ENCODE results near the gene FRY. TPM values are rescaled to one million over a fixed set of nuclear protein-coding genes. Genes with fewer than 3 reads are reported as not detected.
A peak's percentile ranks its signal among the peaks of the same experiment; 100 is the strongest.

FRY gene
- total RNA-seq, 2 donors from 2014 or later, result 32.0 to 45.4 TPM

DNA sequence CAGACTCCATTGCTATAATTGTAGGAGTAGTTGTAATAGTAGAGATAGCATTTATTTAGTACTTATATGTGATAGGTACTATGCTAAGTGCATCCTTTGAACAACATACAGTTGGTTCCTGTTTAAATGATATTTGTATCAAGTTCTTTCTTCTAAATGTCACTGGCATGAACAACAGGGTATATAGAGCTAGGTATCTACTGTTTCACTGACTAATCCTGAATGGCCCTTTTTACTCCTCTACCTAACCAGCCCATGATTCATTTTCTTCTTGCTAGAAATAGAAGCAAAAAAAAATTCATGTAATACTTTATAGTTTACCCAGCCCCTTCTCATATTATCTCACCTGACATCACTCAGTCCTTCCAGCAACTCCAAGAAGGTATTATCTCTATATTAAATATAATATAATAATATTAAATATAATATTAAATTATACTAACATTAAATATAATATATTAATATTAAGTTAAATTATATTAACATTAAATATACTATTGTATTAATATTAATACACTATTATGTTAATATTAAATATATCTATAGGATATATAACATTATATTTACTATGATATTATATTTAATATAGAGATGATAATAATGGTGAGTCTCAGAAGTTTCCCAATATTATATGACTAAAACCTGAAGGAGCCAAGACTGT is 74.2 kb downstream of the FRY start:
- no peak for ATAC-seq
- Histone ChIP-seq H3K9me3 (no peaks in the 10 kb centered on the region), H3K36me3 (replicated peaks in 1 of 2; ENCODE audit: insufficient read depth in 1 of 2, low read depth in 2 of 2) (no peaks in the 10 kb centered on the region), H3K27me3 (no peaks in the 10 kb centered on the region), H3K27ac (no peak overlapping the region), H3K4me1 (no peaks in the 10 kb centered on the region), H3K4me3 (no peak overlapping the region)
- TF ChIP-seq POLR2A (IDR thresholded peaks at IDR 0.05), result no peak
- DNase-seq, result no peak
- intact Hi-C loops (cut with DNase I), result no loop called here

DNA sequence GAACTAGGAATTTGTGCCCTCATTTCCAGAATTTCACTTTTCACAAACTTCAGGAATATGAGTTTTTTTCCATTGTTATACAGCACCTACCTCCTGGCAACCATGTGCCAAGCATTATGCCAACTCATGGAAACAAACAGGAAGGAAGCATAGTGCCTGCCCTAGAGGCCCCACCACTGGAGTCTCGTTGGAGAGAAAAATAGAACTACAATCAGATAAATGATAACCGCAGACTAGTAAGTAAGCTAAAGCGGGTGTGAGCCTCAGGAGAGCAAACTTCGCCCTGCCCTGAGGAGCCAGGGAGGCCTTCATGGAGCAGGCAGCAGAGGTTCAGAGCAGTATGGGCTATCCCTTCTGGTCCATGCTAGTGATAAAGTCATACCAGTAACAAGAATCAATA is 75.9 kb downstream of the FRY start:
- Histone ChIP-seq H3K27me3 (no peaks in the 10 kb centered on the region), H3K4me1 (no peaks in the 10 kb centered on the region), H3K9me3 (no peaks in the 10 kb centered on the region), H3K4me3 (no peak overlapping the region), H3K27ac (no peak overlapping the region), H3K36me3 (replicated peaks in 1 of 2; ENCODE audit: insufficient read depth in 1 of 2, low read depth in 2 of 2) (no peaks in the 10 kb centered on the region)
- intact Hi-C loops (cut with DNase I), result no loop called here
- WGBS, 2 donors, result 63 to 73% methylated on average over 4 of the region's 4 CpGs
- TF ChIP-seq POLR2A (IDR thresholded peaks at IDR 0.05), result no peak
- TF ChIP-seq, protein P1, sequence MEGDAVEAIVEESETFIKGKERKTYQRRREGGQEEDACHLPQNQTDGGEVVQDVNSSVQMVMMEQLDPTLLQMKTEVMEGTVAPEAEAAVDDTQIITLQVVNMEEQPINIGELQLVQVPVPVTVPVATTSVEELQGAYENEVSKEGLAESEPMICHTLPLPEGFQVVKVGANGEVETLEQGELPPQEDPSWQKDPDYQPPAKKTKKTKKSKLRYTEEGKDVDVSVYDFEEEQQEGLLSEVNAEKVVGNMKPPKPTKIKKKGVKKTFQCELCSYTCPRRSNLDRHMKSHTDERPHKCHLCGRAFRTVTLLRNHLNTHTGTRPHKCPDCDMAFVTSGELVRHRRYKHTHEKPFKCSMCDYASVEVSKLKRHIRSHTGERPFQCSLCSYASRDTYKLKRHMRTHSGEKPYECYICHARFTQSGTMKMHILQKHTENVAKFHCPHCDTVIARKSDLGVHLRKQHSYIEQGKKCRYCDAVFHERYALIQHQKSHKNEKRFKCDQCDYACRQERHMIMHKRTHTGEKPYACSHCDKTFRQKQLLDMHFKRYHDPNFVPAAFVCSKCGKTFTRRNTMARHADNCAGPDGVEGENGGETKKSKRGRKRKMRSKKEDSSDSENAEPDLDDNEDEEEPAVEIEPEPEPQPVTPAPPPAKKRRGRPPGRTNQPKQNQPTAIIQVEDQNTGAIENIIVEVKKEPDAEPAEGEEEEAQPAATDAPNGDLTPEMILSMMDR (IDR thresholded peaks at IDR 0.05), result no peak
- no peak for DNase-seq
- ATAC-seq, result no peak

DNA sequence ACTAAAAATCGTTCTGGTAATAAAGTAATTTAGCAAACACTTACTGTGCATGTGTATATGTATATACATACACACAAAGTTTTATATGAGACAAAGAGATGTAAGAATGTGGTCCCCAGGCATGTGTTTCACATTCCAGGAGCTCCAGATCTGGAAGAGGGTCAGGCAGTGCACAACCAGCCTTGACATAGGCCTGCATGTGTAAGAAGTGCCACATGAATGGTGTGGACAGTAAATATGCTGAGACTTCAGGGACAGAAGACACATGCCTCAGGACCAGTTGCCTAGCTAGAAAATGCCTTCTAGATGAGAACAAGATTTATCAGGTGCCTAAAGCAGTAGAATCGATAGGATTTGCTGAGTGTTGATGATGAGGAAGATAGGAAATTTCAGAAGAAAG is 76.4 kb downstream of the FRY start:
- ATAC-seq (no peak), DNase-seq (no peak)
- no peak for TF ChIP-seq POLR2A (IDR thresholded peaks at IDR 0.05)
- TF ChIP-seq, protein P1 (IDR thresholded peaks at IDR 0.05), result no peak
- WGBS, 2 donors, result 72 to 78% methylated on average over 2 of the region's 2 CpGs
- Histone ChIP-seq H3K27me3 (no peaks in the 10 kb centered on the region), H3K4me1 (no peaks in the 10 kb centered on the region), H3K4me3 (no peak overlapping the region), H3K9me3 (no peaks in the 10 kb centered on the region), H3K36me3 (replicated peaks in 1 of 2; ENCODE audit: insufficient read depth in 1 of 2, low read depth in 2 of 2) (no peaks in the 10 kb centered on the region), H3K27ac (no peak overlapping the region)
- intact Hi-C loops (cut with DNase I), result no loop called here

DNA sequence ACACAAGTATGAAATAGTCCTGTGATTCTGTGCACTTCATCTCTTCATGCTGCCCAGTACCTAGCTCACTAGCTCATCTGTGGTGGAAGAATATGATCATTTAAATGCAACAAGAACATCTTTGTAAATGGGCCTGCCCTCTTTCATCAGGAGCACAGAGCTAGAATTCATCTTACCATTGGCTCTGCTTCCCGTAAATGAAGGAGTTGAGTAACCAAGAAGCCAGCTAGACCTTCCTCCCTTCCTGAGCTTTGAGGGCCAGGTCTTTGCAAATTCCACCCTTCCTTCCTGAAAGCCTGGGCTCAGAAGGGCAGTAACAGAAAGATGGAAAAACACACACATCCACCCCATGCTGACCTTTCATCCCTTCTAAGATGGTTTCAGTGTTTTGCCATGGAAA is 82.0 kb downstream of the FRY start:
- H3K4me3 ChIP-seq, result no peak overlapping the region
- no peak for ATAC-seq
- no peak overlapping the region for H3K27ac ChIP-seq
- no peaks in the 10 kb centered on the region for H3K36me3 ChIP-seq (replicated peaks in 1 of 2; ENCODE audit: insufficient read depth in 1 of 2, low read depth in 2 of 2)
- 78 to 93% methylated on average over 1 of the region's 1 CpG for WGBS, 2 donors
- DNase-seq, result no peak
- no peak for TF ChIP-seq POLR2A (IDR thresholded peaks at IDR 0.05)
- TF ChIP-seq, protein P1 (IDR thresholded peaks at IDR 0.05), result no peak
- H3K9me3 ChIP-seq, result no peaks in the 10 kb centered on the region
- no peaks in the 10 kb centered on the region for H3K27me3 ChIP-seq
- intact Hi-C loops (cut with DNase I), result no loop called here
- peaks cover 10% of the 10 kb centered on the region for H3K4me1 ChIP-seq

DNA sequence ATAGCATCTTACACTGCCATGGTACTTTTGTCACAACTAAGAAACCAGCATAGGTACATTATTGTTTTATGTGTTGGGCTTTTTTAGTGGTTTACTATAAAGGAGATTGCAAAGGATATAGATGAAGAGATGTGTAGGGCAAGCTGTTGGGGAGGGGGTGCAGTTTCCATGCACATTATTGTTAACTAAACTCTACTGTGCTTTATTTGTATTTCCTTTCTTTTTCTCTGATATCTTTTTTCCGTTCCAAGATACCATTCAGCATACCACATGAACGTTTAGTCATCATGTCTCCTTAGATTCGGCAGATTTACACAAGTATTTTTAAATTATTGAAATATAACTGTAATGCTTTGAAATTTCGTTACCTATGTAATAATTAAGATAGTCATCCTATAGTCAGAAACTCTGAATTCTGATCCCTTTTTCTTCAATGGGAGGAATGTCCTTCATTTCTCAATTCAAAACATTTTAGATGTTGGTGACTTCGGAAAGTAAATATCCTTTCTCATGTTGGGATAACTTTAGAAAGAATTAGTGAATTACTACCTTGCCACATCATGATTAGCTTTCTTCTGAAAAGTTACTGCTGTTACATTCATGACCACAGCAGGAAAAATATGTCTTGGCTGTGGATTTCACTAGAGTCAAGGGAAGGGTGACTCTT is 82.8 kb downstream of the FRY start:
- Histone ChIP-seq H3K27me3 (no peaks in the 10 kb centered on the region), H3K27ac (peak overlapping the region in 1 of 4 donors; percentile 7), H3K4me1 (peaks cover 10% of the 10 kb centered on the region), H3K4me3 (no peak overlapping the region), H3K36me3 (replicated peaks in 1 of 2; ENCODE audit: insufficient read depth in 1 of 2, low read depth in 2 of 2) (no peaks in the 10 kb centered on the region), H3K9me3 (no peaks in the 10 kb centered on the region)
- ATAC-seq (no peak), DNase-seq (no peak)
- 54 to 62% methylated on average over 5 of the region's 5 CpGs for WGBS, 2 donors
- intact Hi-C loops (cut with DNase I), result no loop called here
- TF ChIP-seq POLR2A (IDR thresholded peaks at IDR 0.05), result no peak
- TF ChIP-seq, protein P1 (IDR thresholded peaks at IDR 0.05), result no peak
